Stimulated activated CD4-positive, alpha-beta T cell treated with anti-CD3 and anti-CD28 coated beads, Interleukin-2, amount 100 ng/mL, for 24 hours (primary cell): ENCODE data around the gene DHX34.
"Not testable (repeated sequence)": the region's sequence is repeated elsewhere in the genome, so short reads cannot be mapped to it uniquely, and the experiment has no call there.

ENCODE experiments used
- DNase-seq, 2 donors: peaks; one replicate each; pipeline ENCODE4 v3.0.0-alpha.2; 2020

Gene DHX34

DNA sequence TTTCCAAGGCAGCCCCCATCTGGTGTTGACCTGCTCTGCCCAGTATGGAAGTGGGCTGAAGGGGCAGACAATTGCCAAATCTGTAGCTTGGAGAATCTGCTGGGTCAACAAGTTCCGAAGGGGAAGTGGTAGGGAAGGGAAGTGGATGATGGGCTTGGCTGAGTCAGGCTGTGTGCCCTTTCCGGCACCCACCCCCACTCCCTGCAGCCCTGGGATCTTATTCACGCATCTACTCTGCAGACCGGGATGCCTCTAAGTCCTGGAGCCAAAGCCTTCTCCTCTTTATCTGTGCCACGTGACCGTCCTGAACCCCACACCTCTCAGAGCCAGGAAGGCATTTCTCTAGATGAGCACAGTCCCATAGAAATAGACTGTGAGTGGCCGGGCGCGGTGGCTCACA, 24.6 kb upstream of the DHX34 start:
- no peak for DNase-seq

DNA sequence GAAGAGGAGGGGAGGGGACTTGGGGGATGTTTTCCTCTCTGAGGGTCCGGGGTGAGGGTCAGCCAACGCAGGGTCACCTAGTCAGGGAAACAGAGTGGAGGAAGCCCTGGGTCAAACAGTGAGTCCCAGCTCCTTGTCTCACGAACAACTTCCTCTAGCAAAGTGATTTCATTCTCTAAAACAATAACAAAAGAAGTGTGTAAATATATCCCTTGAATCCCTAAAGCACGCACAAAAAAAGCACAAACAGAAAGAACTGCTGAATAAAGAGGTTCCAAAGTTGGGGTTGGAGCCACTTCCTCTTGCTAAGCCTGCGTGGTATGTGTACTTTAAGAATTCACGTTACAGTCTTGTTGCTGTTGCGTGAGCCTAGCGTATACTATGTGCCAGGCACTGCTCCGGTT, 18.6 kb upstream of the DHX34 start:
- no peak for DNase-seq

GRCh38 chr19:47331490-47331889, 17.6 kb upstream of the DHX34 start:
- no peak for DNase-seq

DNA sequence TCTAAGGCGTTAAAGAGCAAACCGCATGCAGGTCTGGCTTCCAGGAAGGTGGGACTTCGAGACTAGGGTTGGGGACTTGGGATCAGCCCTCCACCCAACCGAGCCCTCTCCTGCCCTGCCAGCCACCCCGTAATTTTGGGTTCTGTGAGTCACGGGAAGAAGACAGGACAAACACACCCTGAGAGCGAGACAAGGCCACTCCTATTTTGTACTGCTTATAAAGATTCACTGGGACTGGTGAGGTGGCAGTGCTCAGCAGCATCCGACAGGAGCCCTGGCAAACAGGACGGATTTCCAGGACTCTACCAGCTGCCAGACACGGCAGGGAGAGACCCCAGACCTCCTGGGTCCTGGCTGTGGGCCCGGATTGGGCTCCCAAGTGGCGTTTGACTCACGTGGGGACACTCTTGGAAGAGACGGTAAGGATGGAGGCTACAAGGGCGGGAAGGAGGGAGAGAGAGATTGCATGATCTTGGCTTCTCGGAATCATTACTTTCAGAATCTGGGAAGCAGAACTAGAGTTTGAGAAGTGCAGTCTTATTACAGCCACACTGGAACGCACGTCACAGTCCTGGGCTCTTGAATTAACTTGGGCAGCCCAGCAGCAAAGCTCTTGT, 17.1 kb upstream of the DHX34 start, which contains the start of gene C5AR2:
C5AR2 (plus strand) TSS at position 245 of the 617 bp plus-strand sequence. CDS start 8,625 bp downstream, outside the sequence.
- no peak for DNase-seq

GRCh38 chr19:47336765-47337718, 12.1 kb upstream of the DHX34 start:
- DNase-seq = not testable (repeated sequence)

DNA sequence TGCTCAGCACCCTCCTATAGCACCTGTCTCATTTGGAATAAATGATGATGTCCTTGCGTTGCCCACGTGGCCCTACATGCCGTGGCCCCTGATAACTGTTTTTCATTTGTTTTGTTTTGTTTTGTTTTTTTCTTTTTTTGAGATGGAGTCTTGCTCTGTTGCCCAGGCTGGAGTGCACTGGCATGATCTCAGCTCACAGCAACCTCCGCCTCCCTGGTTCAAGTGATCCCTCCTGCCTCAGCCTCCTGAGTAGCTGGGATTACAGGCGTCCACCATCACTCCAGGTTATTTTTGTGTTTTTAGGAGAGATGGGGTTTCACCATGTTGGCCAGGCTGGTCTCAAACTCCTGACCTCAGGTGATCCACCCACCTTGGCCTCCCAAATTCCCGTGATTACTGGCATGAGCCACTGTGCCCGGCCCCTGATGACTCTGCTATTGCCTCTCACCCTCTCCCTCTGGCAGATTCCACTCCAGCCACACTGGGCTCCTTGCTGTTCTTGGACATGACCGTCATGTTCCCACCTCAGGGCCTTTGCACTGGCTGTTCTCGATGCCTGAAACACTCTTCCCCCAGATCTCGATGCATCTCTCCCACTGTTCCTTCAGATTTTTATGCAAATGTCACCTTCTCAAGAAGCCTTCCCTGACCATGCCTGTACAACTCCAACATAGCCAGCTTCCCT, 9.8 kb upstream of the DHX34 start:
- DNase-seq = no peak

DNA sequence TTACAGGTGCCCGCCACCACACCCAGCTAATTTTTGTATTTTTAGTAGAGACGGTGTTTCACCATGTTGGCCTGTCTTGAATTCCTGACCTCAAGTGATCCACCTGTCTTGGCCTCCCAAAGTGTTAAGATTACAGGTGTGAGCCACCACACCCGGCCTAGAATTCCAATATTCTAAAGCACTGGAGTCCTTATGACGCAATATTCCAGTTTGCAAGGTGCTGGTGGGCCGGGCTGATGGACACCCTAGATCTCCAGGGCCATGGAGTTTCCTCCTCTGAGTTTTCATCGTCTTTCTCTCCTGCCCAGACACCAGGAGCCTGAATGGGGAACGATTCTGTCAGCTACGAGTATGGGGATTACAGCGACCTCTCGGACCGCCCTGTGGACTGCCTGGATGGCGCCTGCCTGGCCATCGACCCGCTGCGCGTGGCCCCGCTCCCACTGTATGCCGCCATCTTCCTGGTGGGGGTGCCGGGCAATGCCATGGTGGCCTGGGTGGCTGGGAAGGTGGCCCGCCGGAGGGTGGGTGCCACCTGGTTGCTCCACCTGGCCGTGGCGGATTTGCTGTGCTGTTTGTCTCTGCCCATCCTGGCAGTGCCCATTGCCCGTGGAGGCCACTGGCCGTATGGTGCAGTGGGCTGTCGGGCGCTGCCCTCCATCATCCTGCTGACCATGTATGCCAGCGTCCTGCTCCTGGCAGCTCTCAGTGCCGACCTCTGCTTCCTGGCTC, 8.5 kb upstream of the DHX34 start:
- no peak for DNase-seq

- no peak for DNase-seq
Observed at GRCh38 chr19:47341734-47342133, 7.4 kb upstream of the DHX34 start.

GRCh38 chr19:47343194-47343802, 5.8 kb upstream of the DHX34 start:
- DNase-seq = no peak

DNA sequence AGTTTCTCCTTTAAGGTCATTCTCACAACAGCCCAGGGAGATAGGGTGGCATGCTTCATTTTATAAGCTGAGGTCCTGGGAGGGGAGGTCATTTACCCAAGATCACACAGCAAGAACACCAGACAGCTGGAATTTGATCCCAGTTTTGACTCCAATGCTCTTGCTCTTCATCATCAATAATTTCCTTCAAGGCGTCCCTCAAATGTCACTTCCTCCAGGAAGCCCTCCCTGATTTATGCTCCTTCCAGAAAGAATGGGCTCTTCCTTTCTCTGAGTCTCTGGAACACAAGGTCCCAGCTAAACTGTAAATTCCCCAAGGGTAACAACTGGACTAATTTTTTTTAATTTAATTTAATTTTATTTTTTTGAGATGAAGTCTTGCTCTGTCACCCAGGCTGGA, 4.7 kb upstream of the DHX34 start:
- DNase-seq = no peak

- not testable (repeated sequence) for DNase-seq
Observed at GRCh38 chr19:47346024-47346423, 3.1 kb upstream of the DHX34 start.

DNA sequence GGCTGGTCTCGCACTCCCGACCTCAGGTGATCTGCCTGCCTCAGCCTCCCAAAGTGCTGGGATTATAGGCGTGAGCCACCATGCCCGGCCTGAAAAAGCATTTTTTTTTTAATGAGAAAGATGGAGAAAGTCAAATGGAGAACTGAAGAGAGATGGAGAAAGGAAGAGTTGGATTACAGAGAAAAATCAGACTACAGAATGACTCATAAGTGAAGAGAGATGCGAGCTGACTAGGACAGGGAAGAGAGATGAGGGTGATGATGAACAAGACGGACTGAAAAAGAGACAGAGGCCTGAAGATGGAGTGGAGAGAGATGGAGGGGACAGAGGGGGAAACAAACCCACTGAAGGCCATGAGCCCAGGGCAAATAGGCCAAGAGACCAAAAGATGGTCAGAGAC, 1.5 kb downstream of the DHX34 start:
- DNase-seq = no peak

DNA sequence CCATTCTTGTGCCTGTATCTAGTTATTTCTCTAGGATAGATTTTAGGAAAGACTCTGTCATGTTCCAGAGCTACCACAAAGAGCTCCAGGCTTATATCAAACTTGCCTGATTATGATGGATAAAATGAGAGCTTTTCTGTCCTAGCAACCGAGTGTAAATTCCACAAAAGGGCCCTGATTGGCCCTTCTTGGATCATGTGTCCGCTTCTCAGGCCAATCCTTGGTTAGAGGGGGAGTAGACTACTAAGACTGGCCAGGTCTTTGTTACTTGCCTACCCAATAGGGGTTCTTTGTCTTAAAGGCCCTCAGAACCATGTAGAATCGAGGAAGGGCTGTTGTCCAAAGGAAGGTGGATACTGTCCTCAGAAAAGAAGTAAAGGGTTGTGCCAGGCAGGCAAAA, 2.4 kb downstream of the DHX34 start:
- no peak for DNase-seq

GRCh38 chr19:47352095-47352494, 3.0 kb downstream of the DHX34 start:
- no peak for DNase-seq

GRCh38 chr19:47353307-47353712, 4.2 kb downstream of the DHX34 start:
- no peak for DNase-seq

DNA sequence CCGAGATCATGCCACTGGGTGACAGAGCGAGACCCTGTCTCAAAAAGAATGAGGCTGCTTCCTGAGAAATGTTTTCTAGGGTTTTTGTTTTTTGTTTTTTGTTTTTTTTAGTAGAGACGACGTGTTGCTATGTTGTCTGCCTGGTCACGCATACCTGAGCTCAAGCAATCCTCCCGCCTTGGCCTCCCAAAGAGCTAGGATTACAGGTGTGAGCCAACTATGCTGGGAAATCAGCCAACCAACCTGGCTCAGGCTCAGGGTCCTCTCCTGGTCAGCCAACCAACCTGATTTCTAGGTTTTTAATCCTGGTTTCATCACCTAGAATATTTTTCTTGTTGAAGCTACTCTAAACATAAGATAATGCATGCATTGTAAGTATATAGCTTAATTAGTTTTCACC, 7.8 kb downstream of the DHX34 start:
- no peak for DNase-seq

DNA sequence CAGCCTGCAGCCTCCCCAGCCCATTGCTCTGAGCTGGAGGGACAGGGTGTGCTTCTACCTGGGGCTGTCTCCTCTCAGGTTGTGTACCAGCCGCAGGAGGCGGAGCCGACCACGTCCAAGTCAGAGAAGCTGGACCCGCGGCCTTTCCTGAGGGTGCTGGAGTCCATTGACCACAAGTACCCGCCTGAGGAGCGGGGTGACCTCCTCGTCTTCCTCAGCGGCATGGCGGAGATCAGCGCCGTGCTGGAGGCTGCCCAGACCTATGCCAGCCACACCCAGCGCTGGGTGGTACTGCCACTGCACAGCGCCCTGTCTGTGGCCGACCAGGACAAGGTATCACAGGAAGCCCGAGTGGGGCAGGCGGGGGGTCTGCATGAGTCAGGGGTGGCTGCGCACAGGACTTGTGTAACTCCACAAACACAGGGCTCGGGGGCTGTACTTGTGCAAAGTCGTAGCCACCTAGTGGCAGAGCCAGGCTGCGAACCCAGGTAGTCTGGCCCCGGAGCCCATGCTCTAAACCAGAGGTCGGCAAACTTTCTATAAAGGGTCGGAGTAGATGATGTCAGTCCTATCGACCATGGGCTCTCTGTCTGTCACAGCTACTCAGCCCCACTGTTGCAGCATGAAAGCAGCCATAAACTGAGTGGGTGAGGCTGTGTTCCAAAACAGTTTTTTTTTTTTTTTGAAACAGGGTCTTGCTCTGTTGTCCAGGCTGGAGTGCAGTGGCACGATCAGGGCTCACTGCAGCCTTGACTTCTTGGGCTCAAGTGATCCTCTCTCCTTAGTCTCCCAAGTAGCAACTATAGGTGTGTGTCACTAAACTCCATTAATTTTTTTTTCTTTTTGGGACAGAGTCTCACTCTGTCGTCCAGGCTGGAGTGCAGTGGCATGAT, 8.9 kb downstream of the DHX34 start:
- DNase-seq = no peak

- no peak for DNase-seq
Observed at GRCh38 chr19:47358936-47359335, 9.8 kb downstream of the DHX34 start.

DNA sequence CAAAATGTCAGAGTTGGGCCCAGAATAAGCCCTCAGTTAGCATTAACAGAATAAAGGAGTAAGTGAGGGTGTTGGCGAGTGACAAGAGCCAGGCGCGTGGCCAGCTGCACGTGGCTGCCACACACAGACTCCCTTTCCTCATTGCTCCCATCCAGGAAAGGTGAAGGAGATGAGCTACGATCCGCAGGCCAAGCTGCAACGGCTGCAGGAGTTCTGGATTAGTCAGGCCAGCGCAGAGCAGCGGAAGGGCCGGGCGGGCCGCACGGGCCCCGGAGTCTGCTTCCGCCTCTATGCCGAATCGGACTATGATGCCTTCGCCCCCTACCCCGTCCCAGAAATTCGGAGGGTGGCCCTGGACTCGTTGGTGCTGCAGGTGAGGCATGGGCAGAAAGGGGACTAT, 13.2 kb downstream of the DHX34 start:
- no peak for DNase-seq

- no peak for DNase-seq
Observed at GRCh38 chr19:47363758-47364531, 14.8 kb downstream of the DHX34 start.

DNA sequence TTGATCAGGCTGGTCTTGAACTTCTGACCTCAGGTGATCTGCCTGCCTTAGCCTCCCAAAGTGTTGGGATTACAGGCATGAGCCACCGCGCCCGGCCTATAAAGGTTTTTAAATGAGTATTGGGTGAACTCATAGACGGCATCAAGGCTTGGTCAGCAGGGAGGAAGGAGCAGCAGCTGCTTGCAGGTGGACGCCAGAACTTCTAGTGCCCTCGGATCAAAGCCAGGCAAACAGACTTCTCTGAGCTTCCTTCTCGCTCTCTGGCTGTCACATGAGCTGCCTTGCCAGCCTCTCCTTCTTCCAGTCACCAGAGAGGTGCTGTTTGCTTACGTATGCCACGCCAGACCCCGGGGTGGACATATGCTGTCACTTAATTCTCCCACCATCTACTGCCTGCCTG, 16.3 kb downstream of the DHX34 start:
- DNase-seq = not testable (repeated sequence)
